Ramos (cell line): ENCODE results near the gene CACNA1B.

ENCODE experiments used
- in situ Hi-C: fragments of 300-500 bp; cut with MboI; formaldehyde crosslinking; loops from one replicate; pipeline ENCODE4 v1.14.3; 2022; ENCODE audit warnings: low sequenced_read_pairs; ENCODE audit not compliant: unreplicated experiment

The CACNA1B gene

GRCh38 chr9:138064547-138064946 is 187.0 kb downstream of the CACNA1B start:
- in situ Hi-C loops, result no loop called here

- in situ Hi-C loops, result no loop called here
Measured at GRCh38 chr9:138065287-138065686, 187.7 kb downstream of the CACNA1B start.

GRCh38 chr9:138066049-138066448 is 188.5 kb downstream of the CACNA1B start:
- in situ Hi-C loops, result no loop called here

- in situ Hi-C loops, result no loop called here
Measured at GRCh38 chr9:138067613-138068367, 190.2 kb downstream of the CACNA1B start.

- in situ Hi-C loops, result no loop called here
Measured at GRCh38 chr9:138068601-138069035, 191.0 kb downstream of the CACNA1B start.

- in situ Hi-C loops, result no loop called here
Measured at GRCh38 chr9:138069731-138070456, 192.3 kb downstream of the CACNA1B start.

GRCh38 chr9:138070815-138071214 is 193.2 kb downstream of the CACNA1B start:
- in situ Hi-C loops, result no loop called here

GRCh38 chr9:138071292-138071691 is 193.7 kb downstream of the CACNA1B start:
- in situ Hi-C loops, result no loop called here

- in situ Hi-C loops, result no loop called here
Measured at GRCh38 chr9:138071731-138072130, 194.1 kb downstream of the CACNA1B start.

- in situ Hi-C loops, result no loop called here
Measured at GRCh38 chr9:138072161-138072842, 194.7 kb downstream of the CACNA1B start.

GRCh38 chr9:138072897-138073296 is 195.3 kb downstream of the CACNA1B start:
- in situ Hi-C loops, result no loop called here

- in situ Hi-C loops, result no loop called here
Measured at GRCh38 chr9:138073408-138073807, 195.8 kb downstream of the CACNA1B start.

- in situ Hi-C loops, result no loop called here
Measured at GRCh38 chr9:138073808-138074207, 196.2 kb downstream of the CACNA1B start.

GRCh38 chr9:138074516-138074915 is 196.9 kb downstream of the CACNA1B start:
- in situ Hi-C loops, result no loop called here

- in situ Hi-C loops, result no loop called here
Measured at GRCh38 chr9:138075496-138075895, 197.9 kb downstream of the CACNA1B start.

GRCh38 chr9:138075961-138076649 is 198.5 kb downstream of the CACNA1B start:
- in situ Hi-C loops, result no loop called here

GRCh38 chr9:138076650-138077009 is 199.0 kb downstream of the CACNA1B start:
- in situ Hi-C loops, result no loop called here

GRCh38 chr9:138077126-138077525 is 199.5 kb downstream of the CACNA1B start:
- in situ Hi-C loops, result no loop called here

GRCh38 chr9:138077898-138078540 is 200.4 kb downstream of the CACNA1B start:
- in situ Hi-C loops, result no loop called here

- in situ Hi-C loops, result no loop called here
Measured at GRCh38 chr9:138078846-138079245, 201.3 kb downstream of the CACNA1B start.
